Measurements from ENCODE around the gene FHL1.

DNA sequence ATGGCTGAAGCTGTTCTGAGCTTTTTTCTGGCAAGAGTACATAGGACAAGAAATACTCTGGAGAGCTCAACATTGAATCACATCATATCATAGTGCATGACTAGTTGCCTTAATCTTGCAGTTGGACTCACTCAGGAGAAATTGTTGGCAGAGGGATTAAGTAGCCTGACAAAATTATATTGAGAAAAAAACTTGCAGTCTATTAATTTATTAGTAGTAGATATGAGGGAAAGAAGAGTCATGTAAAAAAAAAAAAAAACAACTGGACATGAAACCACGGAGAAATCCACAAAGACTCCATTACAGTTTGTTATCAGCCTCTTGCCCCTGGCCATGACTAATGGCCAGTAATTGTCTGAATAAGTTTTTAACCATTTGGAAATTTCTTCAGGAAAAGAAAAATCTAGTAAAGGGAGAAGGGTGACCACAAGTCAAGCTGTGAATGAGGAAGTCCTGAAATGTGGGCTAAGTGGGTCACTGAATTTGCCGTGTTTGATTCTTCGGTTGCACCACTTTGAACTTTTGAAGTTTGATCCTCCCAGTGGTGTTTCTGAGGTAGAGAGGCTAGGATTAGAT is 45.6 kb downstream of the FHL1 start:
- TF ChIP-seq MAFK (IDR thresholded peaks at IDR 0.05; ENCODE audit: low read depth, low read length) = no peak
- TF ChIP-seq, protein P1, sequence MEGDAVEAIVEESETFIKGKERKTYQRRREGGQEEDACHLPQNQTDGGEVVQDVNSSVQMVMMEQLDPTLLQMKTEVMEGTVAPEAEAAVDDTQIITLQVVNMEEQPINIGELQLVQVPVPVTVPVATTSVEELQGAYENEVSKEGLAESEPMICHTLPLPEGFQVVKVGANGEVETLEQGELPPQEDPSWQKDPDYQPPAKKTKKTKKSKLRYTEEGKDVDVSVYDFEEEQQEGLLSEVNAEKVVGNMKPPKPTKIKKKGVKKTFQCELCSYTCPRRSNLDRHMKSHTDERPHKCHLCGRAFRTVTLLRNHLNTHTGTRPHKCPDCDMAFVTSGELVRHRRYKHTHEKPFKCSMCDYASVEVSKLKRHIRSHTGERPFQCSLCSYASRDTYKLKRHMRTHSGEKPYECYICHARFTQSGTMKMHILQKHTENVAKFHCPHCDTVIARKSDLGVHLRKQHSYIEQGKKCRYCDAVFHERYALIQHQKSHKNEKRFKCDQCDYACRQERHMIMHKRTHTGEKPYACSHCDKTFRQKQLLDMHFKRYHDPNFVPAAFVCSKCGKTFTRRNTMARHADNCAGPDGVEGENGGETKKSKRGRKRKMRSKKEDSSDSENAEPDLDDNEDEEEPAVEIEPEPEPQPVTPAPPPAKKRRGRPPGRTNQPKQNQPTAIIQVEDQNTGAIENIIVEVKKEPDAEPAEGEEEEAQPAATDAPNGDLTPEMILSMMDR (conservative IDR thresholded peaks at IDR 0.05; ENCODE audit: low read depth, low read length) = no peak
- no peak for TF ChIP-seq POLR2A (IDR thresholded peaks at IDR 0.05; ENCODE audit: low read depth, low read length)
